Activated gamma-delta T cell treated with Interleukin-2 at 50 U/mL for 16 hours (primary cell): ENCODE results near the gene SNRPD1.
"Not testable (repeated sequence)": the region's sequence is repeated elsewhere in the genome, so short reads cannot be mapped to it uniquely, and the experiment has no call there.

ENCODE experiments used
- DNase-seq: peaks from one replicate; pipeline ENCODE4 v3.0.0-alpha.2; 2020

SNRPD1 gene

DNA sequence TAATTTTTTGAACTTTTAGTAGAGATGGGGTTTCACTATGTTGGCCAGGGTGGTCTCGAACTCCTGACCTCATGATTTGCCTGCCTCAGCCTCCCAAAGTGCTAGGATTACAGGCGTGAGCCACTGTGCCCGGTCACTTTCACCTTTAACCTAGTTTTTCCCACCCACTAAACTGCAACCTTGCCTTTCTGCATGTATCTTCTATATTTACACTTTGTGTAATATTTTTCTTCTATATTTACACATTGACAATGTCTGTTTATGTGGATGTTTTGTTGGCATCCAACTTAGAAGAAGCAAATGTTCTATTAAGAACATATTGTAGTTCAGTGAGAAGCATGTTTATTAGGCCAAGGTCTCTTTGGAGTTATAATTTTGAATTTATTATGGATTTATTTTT is 26.7 kb downstream of the SNRPD1 start:
- DNase-seq = no peak

- DNase-seq = not testable (repeated sequence)
Measured at GRCh38 chr18:21640375-21640774, 28.3 kb downstream of the SNRPD1 start.

- DNase-seq = no peak
Measured at GRCh38 chr18:21650311-21650710, 38.2 kb downstream of the SNRPD1 start.

GRCh38 chr18:21652073-21652472 is 40.0 kb downstream of the SNRPD1 start:
- DNase-seq = no peak

- no peak for DNase-seq
Measured at GRCh38 chr18:21653361-21653760, 41.2 kb downstream of the SNRPD1 start.

GRCh38 chr18:21656402-21656801 is 44.3 kb downstream of the SNRPD1 start:
- DNase-seq = no peak

DNA sequence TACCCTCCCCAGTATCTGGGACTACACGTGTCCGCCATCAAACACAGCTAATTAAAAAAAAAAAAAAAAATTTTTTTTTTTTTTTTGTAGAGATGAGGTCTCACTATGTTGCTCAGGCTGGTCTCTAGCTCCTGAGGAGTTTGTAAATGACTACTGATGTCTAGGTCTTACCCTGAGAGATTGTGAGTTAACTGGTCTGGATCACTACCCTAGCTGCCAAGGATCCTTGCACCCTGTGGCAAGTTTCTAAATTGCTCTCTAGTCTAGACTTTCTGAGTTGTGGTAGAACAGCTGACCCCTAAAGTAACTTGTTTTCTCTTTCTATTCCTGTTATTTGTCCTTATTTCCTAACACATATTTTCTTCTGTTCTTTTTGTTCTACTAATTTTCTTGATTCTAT is 48.0 kb downstream of the SNRPD1 start:
- no peak for DNase-seq

- no peak for DNase-seq
Measured at GRCh38 chr18:21662581-21662980, 50.5 kb downstream of the SNRPD1 start.

DNA sequence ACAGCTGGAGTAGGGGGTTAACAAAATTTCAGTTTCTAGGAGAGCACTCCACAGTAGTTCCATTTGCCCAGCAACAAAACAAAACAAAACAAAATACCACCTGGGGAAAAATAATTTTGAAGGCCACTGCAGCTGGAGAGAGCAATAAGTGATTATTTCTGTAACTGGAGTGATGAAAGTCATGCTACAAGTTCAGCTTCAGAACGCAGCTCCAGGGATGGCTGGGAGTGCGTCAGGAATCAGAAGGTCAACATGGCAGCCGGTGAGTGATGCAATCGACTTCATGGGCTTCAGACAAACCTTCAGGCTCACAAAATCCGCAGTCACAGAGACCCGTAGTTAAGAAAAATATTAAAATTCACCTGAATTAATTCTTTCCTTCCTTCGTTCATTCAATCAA is 51.5 kb downstream of the SNRPD1 start:
- no peak for DNase-seq

- no peak for DNase-seq
Measured at GRCh38 chr18:21664069-21664468, 52.0 kb downstream of the SNRPD1 start.

- DNase-seq = no peak
Measured at GRCh38 chr18:21669736-21670285, 57.7 kb downstream of the SNRPD1 start.

GRCh38 chr18:21672521-21673267 is 60.6 kb downstream of the SNRPD1 start:
- no peak for DNase-seq

DNA sequence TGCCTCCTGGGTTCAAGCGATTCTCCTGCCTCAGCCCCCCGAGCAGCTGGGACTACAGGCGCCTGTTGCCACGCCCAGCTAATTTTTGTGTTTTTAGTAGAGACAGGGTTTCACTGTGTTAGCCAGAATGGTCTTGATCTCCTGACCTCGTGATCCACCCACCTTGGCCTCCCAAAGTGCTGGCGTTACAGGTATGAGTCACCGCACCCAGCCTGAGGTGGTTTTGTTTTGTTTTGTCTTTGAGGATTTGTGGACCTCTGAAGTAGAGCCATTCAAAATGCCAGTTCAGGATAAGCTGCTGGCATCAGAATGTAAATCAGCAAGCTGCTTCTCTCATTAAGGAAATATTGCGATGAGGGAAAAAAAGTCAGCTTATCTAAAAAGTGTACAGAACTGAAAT is 63.2 kb downstream of the SNRPD1 start:
- not testable (repeated sequence) for DNase-seq

DNA sequence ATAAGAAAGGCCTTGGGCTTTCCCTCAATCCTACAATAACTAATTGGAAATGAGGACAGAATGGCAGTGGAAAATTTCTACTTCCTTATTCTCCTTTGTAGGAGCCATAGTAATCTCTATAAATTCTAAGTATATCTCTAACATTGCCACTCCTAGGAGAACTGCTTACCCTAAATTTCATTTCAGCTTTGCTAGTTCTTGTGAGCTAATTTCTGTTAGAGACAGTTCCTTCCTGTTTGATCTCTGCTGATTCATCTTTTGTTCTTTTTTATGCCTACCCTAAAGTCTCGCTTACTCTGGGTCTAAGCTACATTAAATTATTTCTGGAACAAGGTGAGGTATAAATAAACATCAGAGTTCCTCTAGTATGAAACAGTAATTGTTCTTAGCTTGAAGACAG is 66.7 kb downstream of the SNRPD1 start:
- no peak for DNase-seq

- DNase-seq = no peak
Measured at GRCh38 chr18:21680161-21680560, 68.0 kb downstream of the SNRPD1 start.

GRCh38 chr18:21682371-21683051 is 70.4 kb downstream of the SNRPD1 start:
- no peak for DNase-seq
